HG02840 (cell line): ENCODE data around the gene SMURF1.
"Not testable (repeated sequence)": the region's sequence is repeated elsewhere in the genome, so short reads cannot be mapped to it uniquely, and the experiment has no call there.

ENCODE experiments used
- ATAC-seq: cut with Tn5 transposase; IDR thresholded peaks from one replicate; pipeline ENCODE4 v1.9.1; 2021; ENCODE audit warnings: mild to moderate bottlenecking, moderate library complexity, moderate number of reproducible peaks; ENCODE audit not compliant: unreplicated experiment, low FRiP score

Gene SMURF1

GRCh38 chr7:99143853-99144672 is at the start of gene SMURF1:
Gene SMURF1, minus strand, starts transcription at chr7:99144108. Its CDS starts 328 bp downstream, at chr7:99143780.
- peak; percentile 78 for ATAC-seq

GRCh38 chr7:99191869-99192596 is 48.1 kb upstream of the SMURF1 start:
- no peak for ATAC-seq

- ATAC-seq: no peak
Observed at GRCh38 chr7:99190359-99191009, 46.6 kb upstream of the SMURF1 start.

GRCh38 chr7:99189222-99189621 is 45.3 kb upstream of the SMURF1 start:
- no peak for ATAC-seq

GRCh38 chr7:99188221-99188620 is 44.3 kb upstream of the SMURF1 start:
- ATAC-seq: no peak

- ATAC-seq: no peak
Observed at GRCh38 chr7:99184532-99185218, 40.8 kb upstream of the SMURF1 start.

GRCh38 chr7:99180067-99180650 is 36.3 kb upstream of the SMURF1 start:
- ATAC-seq: no peak

- ATAC-seq: no peak
Observed at GRCh38 chr7:99177165-99177564, 33.3 kb upstream of the SMURF1 start.

- no peak for ATAC-seq
Observed at GRCh38 chr7:99173787-99174186, 29.9 kb upstream of the SMURF1 start.

GRCh38 chr7:99171731-99172130 is 27.8 kb upstream of the SMURF1 start:
- ATAC-seq: no peak

GRCh38 chr7:99170730-99171074 is 26.8 kb upstream of the SMURF1 start:
- no peak for ATAC-seq

- no peak for ATAC-seq
Observed at GRCh38 chr7:99170065-99170729, 26.3 kb upstream of the SMURF1 start.

GRCh38 chr7:99167072-99167471 is 23.2 kb upstream of the SMURF1 start:
- ATAC-seq: no peak

GRCh38 chr7:99165816-99166215 is 21.9 kb upstream of the SMURF1 start:
- ATAC-seq: no peak

- not testable (repeated sequence) for ATAC-seq
Observed at GRCh38 chr7:99163669-99164068, 19.8 kb upstream of the SMURF1 start.

- ATAC-seq: no peak
Observed at GRCh38 chr7:99156649-99157048, 12.7 kb upstream of the SMURF1 start.

GRCh38 chr7:99155211-99155610 is 11.3 kb upstream of the SMURF1 start:
- no peak for ATAC-seq

- ATAC-seq: no peak
Observed at GRCh38 chr7:99146979-99147378, 3.1 kb upstream of the SMURF1 start.

- ATAC-seq: peak; percentile 12
Observed at GRCh38 chr7:99143521-99143852, 421 bp downstream of the SMURF1 start.
